H1 (cell line): Measurements from ENCODE around the gene NFIX. TPM values are rescaled to one million over a fixed set of nuclear protein-coding genes. Genes with fewer than 3 reads are reported as not detected.

Experiments used
- ASH2L ChIP-seq: fragments of 200-600, 300-600 bp; sonication (generic); IDR thresholded peaks from one replicate; pipeline ENCODE4 v1.7.1; 2017; ENCODE audit warnings: low read length
- BACH1 ChIP-seq: IDR thresholded peaks from 2 replicates; pipeline ENCODE4 v1.6.1; 2012; ENCODE audit warnings: low read length, improper control_type of control experiment
- CHD2 ChIP-seq: IDR thresholded peaks from 2 replicates; pipeline ENCODE4 v1.6.1; 2012; ENCODE audit warnings: low read length, improper control_type of control experiment
- CREB1 ChIP-seq: IDR thresholded peaks from 2 replicates; pipeline ENCODE4 v1.6.1; 2012; ENCODE audit warnings: inconsistent platforms
- CTBP2 ChIP-seq: IDR thresholded peaks from 2 replicates; pipeline ENCODE4 v1.7.0; 2011; ENCODE audit warnings: borderline replicate concordance, mild to moderate bottlenecking, moderate library complexity, mixed read lengths, low read length; ENCODE audit not compliant: insufficient read depth, insufficient read length
- EGR1 ChIP-seq: IDR thresholded peaks from 2 replicates; pipeline ENCODE4 v1.6.1; 2011; ENCODE audit warnings: low read depth, low read length, borderline replicate concordance
- GABPA ChIP-seq: IDR thresholded peaks from 2 replicates; pipeline ENCODE4 v1.6.1; 2011; ENCODE audit warnings: mild to moderate bottlenecking, low read length, moderate library complexity, borderline replicate concordance; ENCODE audit not compliant: insufficient read depth
- GTF2F1 ChIP-seq: IDR thresholded peaks from 2 replicates; pipeline ENCODE4 v1.6.1; 2012; ENCODE audit warnings: low read depth, low read length, improper control_type of control experiment, borderline replicate concordance
- HDAC2 ChIP-seq, 2 experiments: fragments of 300-600 bp in 1 of 2; sonication (generic) in 1 of 2; IDR thresholded peaks; 2 replicates each; pipeline ENCODE4 v1.6.1; 2011 to 2012; ENCODE audit warnings: low read depth in 2 of 2, low read length in 2 of 2, mild to moderate bottlenecking in 2 of 2, moderate library complexity in 2 of 2, borderline replicate concordance in 1 of 2, inconsistent platforms in 1 of 2
- JUN ChIP-seq: IDR thresholded peaks from 2 replicates; pipeline ENCODE4 v1.6.1; 2011; ENCODE audit warnings: low read depth, mild to moderate bottlenecking, improper control_type of control experiment, low read length
- JUND ChIP-seq: IDR thresholded peaks from 2 replicates; pipeline ENCODE4 v1.6.1; 2011; ENCODE audit warnings: mild to moderate bottlenecking, improper control_type of control experiment, low read length
- MAFK ChIP-seq: IDR thresholded peaks from 2 replicates; pipeline ENCODE4 v1.6.1; 2012; ENCODE audit warnings: low read depth, mild to moderate bottlenecking, improper control_type of control experiment, low read length
- NRF1 ChIP-seq: IDR thresholded peaks from 2 replicates; pipeline ENCODE4 v1.6.1; 2011; ENCODE audit warnings: mild to moderate bottlenecking, low read depth, low read length, improper control_type of control experiment
- POU5F1 ChIP-seq: IDR thresholded peaks from 2 replicates; pipeline ENCODE4 v1.6.1; 2011; ENCODE audit warnings: low read depth, mild to moderate bottlenecking, low read length, moderate library complexity
- SIX5 ChIP-seq: IDR thresholded peaks from 2 replicates; pipeline ENCODE4 v1.6.1; 2011; ENCODE audit warnings: mild to moderate bottlenecking, low read depth, low read length
- SP1 ChIP-seq: IDR thresholded peaks from 2 replicates; pipeline ENCODE4 v1.6.1; 2011; ENCODE audit warnings: low read depth, low read length
- SP2 ChIP-seq: IDR thresholded peaks from 2 replicates; pipeline ENCODE4 v1.6.1; 2012; ENCODE audit warnings: mild to moderate bottlenecking, low read length, inconsistent platforms
- TAF1 ChIP-seq: IDR thresholded peaks from 2 replicates; pipeline ENCODE4 v1.6.1; 2011; ENCODE audit warnings: mild to moderate bottlenecking, low read depth, low read length
- TBP ChIP-seq: IDR thresholded peaks from 2 replicates; pipeline ENCODE4 v1.6.1; 2011; ENCODE audit warnings: low read depth, low read length, improper control_type of control experiment
- TCF12 ChIP-seq: IDR thresholded peaks from 2 replicates; pipeline ENCODE4 v1.6.1; 2011; ENCODE audit warnings: low read depth, mild to moderate bottlenecking, low read length
- TEAD4 ChIP-seq: IDR thresholded peaks from 2 replicates; pipeline ENCODE4 v1.6.1; 2012; ENCODE audit warnings: low read depth, low read length, inconsistent platforms, mixed read lengths
- polyA plus RNA-seq, 7 experiments: library from polyadenylated mRNA; depleted of rRNA in 3 of 7; stranded (reverse) in 5 of 7; unstranded in 2 of 7; fragments of >200 nt in 5 of 7; fragments of 200-250 nt in 2 of 7; gene quantifications; 1 replicate in 5 of 7; 2 replicates in 1 of 7; 4 replicates in 1 of 7; pipeline versions ENCODE4 v1.2.1 to v1.2.3, GENCODE V29; 2011 to 2013; ENCODE audit warnings: missing spikeins in 2 of 7, mixed read lengths in 2 of 7
- total RNA-seq: library from RNA; stranded (reverse); fragmentation: NEBNext Ultra II Directional; extraction: Animal tissue kit (Norgen Biotek cat#: 25700); gene quantifications from 2 replicates; pipeline ENCODE4 v1.2.1, GENCODE V29; 2021
- TF ChIP-seq, protein P1 (sequence below): IDR thresholded peaks from 2 replicates; pipeline ENCODE4 v1.6.1; 2012; ENCODE audit warnings: low read length, inconsistent platforms
- TF ChIP-seq, protein P2 (sequence below): IDR thresholded peaks from 2 replicates; pipeline ENCODE4 v1.6.1; 2012; ENCODE audit warnings: inconsistent platforms

NFIX gene
- total and polyA plus RNA-seq, 2 of the 8 experiments (the other 6 are each of a cell fraction or from before 2014, with no cell fraction given), result 0.03 to 0.20 TPM

DNA sequence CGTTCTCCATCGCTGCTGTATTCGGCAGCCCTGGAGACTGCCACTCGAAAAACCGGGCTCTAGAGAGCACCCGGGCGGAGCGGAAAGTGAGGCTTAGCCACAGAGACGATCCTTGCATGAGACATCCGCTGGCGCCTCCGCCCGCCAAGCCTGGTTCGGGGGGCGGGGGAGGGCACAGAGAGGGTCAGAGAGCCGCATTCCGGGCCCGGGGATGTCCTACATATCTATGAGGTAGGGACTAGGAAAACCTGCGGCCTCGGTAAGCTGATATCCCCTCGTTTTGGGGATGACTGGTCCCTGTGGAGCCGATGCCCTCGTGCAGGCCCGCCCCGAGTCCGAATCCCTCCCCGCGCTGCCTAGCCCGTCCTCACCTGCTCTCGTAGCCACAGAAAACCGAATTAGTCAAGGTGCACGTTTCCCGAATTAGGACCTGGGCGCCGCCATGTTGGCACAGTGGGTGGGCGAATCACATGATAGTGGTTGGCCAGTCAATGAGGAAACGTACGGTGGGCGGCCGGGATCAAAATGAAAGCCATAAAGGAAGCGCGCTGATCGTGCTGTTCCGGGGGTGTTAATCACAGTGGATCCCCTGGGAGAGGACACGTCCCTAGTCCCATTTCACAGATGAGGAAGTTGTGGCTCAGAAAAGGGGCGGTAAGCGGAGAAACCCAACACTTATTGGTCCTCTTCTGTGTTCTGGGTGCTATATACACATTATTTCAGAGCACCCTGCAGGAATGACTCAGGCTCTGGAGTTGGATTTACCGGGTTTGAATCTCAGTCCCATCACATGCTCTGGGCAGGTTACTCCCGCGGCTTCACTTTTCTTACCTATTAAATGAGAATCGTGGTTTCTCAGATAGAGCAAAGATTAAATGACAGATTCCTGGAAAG, 121.3 kb downstream of the NFIX start, which contains the start of gene TRMT1 (continued):
- TF ChIP-seq NRF1, result no peak
- peak; percentile 72 for TF ChIP-seq SP1
- TF ChIP-seq TAF1, result peak; percentile 90
- no peak; the same call in 1 of the 2 replicates for TF ChIP-seq SIX5
- TF ChIP-seq JUN, result no peak
- TF ChIP-seq, protein P1, sequence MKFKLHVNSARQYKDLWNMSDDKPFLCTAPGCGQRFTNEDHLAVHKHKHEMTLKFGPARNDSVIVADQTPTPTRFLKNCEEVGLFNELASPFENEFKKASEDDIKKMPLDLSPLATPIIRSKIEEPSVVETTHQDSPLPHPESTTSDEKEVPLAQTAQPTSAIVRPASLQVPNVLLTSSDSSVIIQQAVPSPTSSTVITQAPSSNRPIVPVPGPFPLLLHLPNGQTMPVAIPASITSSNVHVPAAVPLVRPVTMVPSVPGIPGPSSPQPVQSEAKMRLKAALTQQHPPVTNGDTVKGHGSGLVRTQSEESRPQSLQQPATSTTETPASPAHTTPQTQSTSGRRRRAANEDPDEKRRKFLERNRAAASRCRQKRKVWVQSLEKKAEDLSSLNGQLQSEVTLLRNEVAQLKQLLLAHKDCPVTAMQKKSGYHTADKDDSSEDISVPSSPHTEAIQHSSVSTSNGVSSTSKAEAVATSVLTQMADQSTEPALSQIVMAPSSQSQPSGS, result peak; percentile 58
- TF ChIP-seq SP2, result no peak
- TF ChIP-seq, protein P2, sequence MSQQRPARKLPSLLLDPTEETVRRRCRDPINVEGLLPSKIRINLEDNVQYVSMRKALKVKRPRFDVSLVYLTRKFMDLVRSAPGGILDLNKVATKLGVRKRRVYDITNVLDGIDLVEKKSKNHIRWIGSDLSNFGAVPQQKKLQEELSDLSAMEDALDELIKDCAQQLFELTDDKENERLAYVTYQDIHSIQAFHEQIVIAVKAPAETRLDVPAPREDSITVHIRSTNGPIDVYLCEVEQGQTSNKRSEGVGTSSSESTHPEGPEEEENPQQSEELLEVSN, result no peak
- no peak; the same call in 1 of the 2 replicates for TF ChIP-seq TEAD4
- TF ChIP-seq TBP, result peak; percentile 73; the same call in 1 of the 2 replicates
- no peak for TF ChIP-seq TCF12
- TF ChIP-seq BACH1, result no peak
- TF ChIP-seq HDAC2 (IDR thresholded peaks at IDR 0.05; ENCODE audit: borderline replicate concordance in 1 of 2, low read depth in 2 of 2, low read length in 2 of 2), result peak; percentile 67 to 100; a peak in 3 of 4 replicates
- TF ChIP-seq POU5F1, result no peak
- peak; percentile 44; the same call in 1 of the 2 replicates for TF ChIP-seq EGR1
- 0 out of 2 replicates have a peak, but pooled peaks have one; percentile 50 for TF ChIP-seq GTF2F1
- no peak for TF ChIP-seq JUND
- TF ChIP-seq GABPA, result no peak
- no peak for TF ChIP-seq CREB1
- peak; percentile 92 for TF ChIP-seq ASH2L
- TF ChIP-seq CTBP2, result no peak
- no peak for TF ChIP-seq CHD2
- TF ChIP-seq MAFK, result peak; percentile 70; the same call in 1 of the 2 replicates
